ENCODE results near the gene ARRB1. TPM values are rescaled to one million over a fixed set of nuclear protein-coding genes. Genes with fewer than 3 reads are reported as not detected.

ARRB1 gene
- total RNA-seq, 1 experiment from 2014 or later = 24.2 TPM

DNA sequence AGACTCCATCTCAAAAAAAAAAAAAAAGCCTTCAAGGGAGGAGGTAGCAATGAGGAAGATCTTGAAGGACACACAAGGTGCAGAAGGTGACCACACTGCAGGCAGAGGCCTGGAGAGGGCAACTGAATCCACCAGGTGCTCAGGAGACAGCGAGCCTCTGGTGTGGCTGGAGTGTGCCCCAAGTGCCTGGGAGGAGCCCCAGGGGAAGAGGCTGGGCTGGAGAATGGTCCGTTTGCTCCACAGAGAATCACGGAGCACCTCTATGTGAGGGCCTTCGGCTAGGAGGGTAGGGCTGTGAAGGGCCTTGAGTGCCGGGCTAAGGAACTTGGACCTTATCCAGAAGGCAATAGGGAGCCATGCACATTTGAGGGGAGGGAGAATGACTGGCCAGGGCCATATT lies 50.3 kb downstream of the ARRB1 start:
- BruUV-seq (replicated peaks) = no TSS peak
- Histone ChIP-seq H3K4me1 (ENCODE audit: control insufficient read depth in 1 of 2, insufficient read depth in 2 of 2, low read length in 2 of 2) (peaks cover 0 to 18% of the 10 kb centered on the region in 2 experiments; a peak in 2 of 4 replicates), H3K9me2 (ENCODE audit: insufficient read depth) (no peaks in the 10 kb centered on the region), H2AFZ (ENCODE audit: low read depth, low read length, poor library complexity, severe bottlenecking) (no peak overlapping the region), H3K27me3 (ENCODE audit: insufficient read depth, low read length) (no peaks in the 10 kb centered on the region), H3K4me2 (ENCODE audit: low read length) (no peak overlapping the region), H4K20me1 (ENCODE audit: insufficient read depth) (no peaks in the 10 kb centered on the region), H3K4me3 (replicated peaks in 1 of 2; ENCODE audit: low read depth in 1 of 2, low read length in 2 of 2) (no peak overlapping the region), H3K9ac (ENCODE audit: low read length) (no peak overlapping the region), H3K79me2 (ENCODE audit: insufficient read depth, low read length) (no peaks in the 10 kb centered on the region), H3K36me3 (ENCODE audit: control insufficient read depth in 1 of 2, insufficient read depth in 2 of 2, low read length in 2 of 2) (no peaks in the 10 kb centered on the region), H3K9me3 (ENCODE audit: control insufficient read depth in 1 of 2, insufficient read depth in 1 of 2, low read depth in 1 of 2, low read length in 2 of 2) (no peaks in the 10 kb centered on the region), H3K27ac (ENCODE audit: low read depth, low read length) (no peak overlapping the region)
- ATAC-seq = 0 out of 2 replicates have a peak, but pooled peaks have one; percentile 27
- ChIA-PET CTCF (no interaction called here), RAD21 (ENCODE audit: low non-redundant PET in 1 of 2, low total read pairs in 2 of 2, uncharacterized antibody in 2 of 2, unreplicated experiment in 2 of 2) (interaction anchor here in 1 of 2 experiments (0.7 kb wide), 1 partner anchor 87 kb away, joined by 4 read pairs; no protein-coding TSS in a partner anchor), POLR2A (no interaction called here)
- no peak for DNase-seq (ENCODE audit: low read depth, low spot score)
- TF ChIP-seq POLR2AphosphoS5 (IDR thresholded peaks at IDR 0.05; ENCODE audit: low read depth, low read length) (no peak), TCF7L2 (IDR thresholded peaks at IDR 0.05; ENCODE audit: borderline replicate concordance, extremely low read depth, insufficient read depth, insufficient read length) (no peak), CBX3 (IDR thresholded peaks at IDR 0.05; ENCODE audit: low read depth) (no peak), ZFX (IDR thresholded peaks at IDR 0.05) (no peak), POLR2A (IDR thresholded peaks at IDR 0.05; ENCODE audit: borderline replicate concordance, extremely low read depth, insufficient read depth, insufficient read length) (no peak), EGR1 (IDR thresholded peaks at IDR 0.05; ENCODE audit: low read depth) (no peak), ELF1 (IDR thresholded peaks at IDR 0.05; ENCODE audit: borderline replicate concordance, low read depth) (no peak), SRF (IDR thresholded peaks at IDR 0.05; ENCODE audit: low read depth) (no peak)
- TF ChIP-seq, protein P1, sequence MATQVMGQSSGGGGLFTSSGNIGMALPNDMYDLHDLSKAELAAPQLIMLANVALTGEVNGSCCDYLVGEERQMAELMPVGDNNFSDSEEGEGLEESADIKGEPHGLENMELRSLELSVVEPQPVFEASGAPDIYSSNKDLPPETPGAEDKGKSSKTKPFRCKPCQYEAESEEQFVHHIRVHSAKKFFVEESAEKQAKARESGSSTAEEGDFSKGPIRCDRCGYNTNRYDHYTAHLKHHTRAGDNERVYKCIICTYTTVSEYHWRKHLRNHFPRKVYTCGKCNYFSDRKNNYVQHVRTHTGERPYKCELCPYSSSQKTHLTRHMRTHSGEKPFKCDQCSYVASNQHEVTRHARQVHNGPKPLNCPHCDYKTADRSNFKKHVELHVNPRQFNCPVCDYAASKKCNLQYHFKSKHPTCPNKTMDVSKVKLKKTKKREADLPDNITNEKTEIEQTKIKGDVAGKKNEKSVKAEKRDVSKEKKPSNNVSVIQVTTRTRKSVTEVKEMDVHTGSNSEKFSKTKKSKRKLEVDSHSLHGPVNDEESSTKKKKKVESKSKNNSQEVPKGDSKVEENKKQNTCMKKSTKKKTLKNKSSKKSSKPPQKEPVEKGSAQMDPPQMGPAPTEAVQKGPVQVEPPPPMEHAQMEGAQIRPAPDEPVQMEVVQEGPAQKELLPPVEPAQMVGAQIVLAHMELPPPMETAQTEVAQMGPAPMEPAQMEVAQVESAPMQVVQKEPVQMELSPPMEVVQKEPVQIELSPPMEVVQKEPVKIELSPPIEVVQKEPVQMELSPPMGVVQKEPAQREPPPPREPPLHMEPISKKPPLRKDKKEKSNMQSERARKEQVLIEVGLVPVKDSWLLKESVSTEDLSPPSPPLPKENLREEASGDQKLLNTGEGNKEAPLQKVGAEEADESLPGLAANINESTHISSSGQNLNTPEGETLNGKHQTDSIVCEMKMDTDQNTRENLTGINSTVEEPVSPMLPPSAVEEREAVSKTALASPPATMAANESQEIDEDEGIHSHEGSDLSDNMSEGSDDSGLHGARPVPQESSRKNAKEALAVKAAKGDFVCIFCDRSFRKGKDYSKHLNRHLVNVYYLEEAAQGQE (IDR thresholded peaks at IDR 0.05; ENCODE audit: low read depth) = no peak
- intact Hi-C loops (cut with micrococcal nuclease) = no loop called here
